Body of pancreas (tissue), 4 donors: ENCODE measurements around the gene TDP2. TPM values are rescaled to one million over a fixed set of nuclear protein-coding genes. Genes with fewer than 3 reads are reported as not detected.
"Not testable (repeated sequence)": the region's sequence is repeated elsewhere in the genome, so short reads cannot be mapped to it uniquely, and the experiment has no call there.

Experiments
- ATAC-seq: fragments of 150-250 bp; one replicate; pipeline ENCODE4 v1.9.1; 2016
- DNase-seq, 4 donors: peaks; one replicate each; pipeline ENCODE4 v3.0.0-alpha.2; 2019
- H3K27ac ChIP-seq, 4 donors: fragments of 200-600 bp; sonication (generic); 1 replicate in 3 of 4; 2 replicates in 1 of 4; pipeline versions ENCODE4 v1.5.1 to v1.6.1; 2016 to 2019; ENCODE audit warnings: mild to moderate bottlenecking in 1 of 4, mixed read lengths in 1 of 4, moderate library complexity in 1 of 4
- H3K27me3 ChIP-seq, 2 donors: fragments of 200-600 bp; sonication (generic); one replicate each; pipeline ENCODE4 v1.6.0; 2016; ENCODE audit warnings: mild to moderate bottlenecking in 1 of 2
- H3K36me3 ChIP-seq, 2 donors: fragments of 200-600 bp; sonication (generic); replicated peaks in 1 of 2; 2 replicates each; pipeline ENCODE4 v1.5.1; 2016; ENCODE audit warnings: low read depth in 2 of 2; ENCODE audit not compliant: insufficient read depth in 1 of 2
- H3K4me1 ChIP-seq: fragments of 200-600 bp; sonication (generic); one replicate; pipeline ENCODE4 v1.6.0; 2016
- H3K4me3 ChIP-seq, 2 donors: fragments of 200-600 bp; sonication (generic); 1 replicate in 1 of 2; 2 replicates in 1 of 2; pipeline ENCODE4 v1.5.1; 2016 to 2019
- H3K9me3 ChIP-seq, 3 donors: fragments of 200-600 bp; sonication (generic); 1 replicate in 2 of 3; 2 replicates in 1 of 3; pipeline ENCODE4 v1.5.1; 2016
- CTCF ChIP-seq, 7 experiments: fragments of 450-650 bp in 4 of 7; fragments of 200-600 bp in 3 of 7; sonication (generic) in 3 of 7; IDR thresholded peaks; one replicate each; pipeline ENCODE4 v1.5.1; 2016 to 2019; ENCODE audit warnings: antibody characterized with exemption in 7 of 7
- POLR2A ChIP-seq, 3 donors: fragments of 450-650 bp; IDR thresholded peaks; one replicate each; pipeline ENCODE4 v1.6.1; 2016; ENCODE audit warnings: antibody characterized with exemption in 3 of 3, mild to moderate bottlenecking in 2 of 3
- WGBS, 2 donors: methylation state at CpG; one replicate each; pipeline ENCODE4 v1.1.5; 2017; 5-methylcytosine and 5-hydroxymethylcytosine counted together
- intact Hi-C: fragments of 100-400 bp; cut with DNase I; formaldehyde crosslinking; loops from one replicate; pipeline ENCODE4 v1.15.1; 2023
- total RNA-seq, 2 donors: library from RNA; depleted of rRNA; stranded (reverse); fragments of >200 nt; gene quantifications; one replicate each; pipeline ENCODE4 v1.1.0, GENCODE V29; 2016

Gene TDP2
- total RNA-seq, 2 donors from 2014 or later = 21.0 to 25.1 TPM

- 68 to 87% methylated on average over 12 of the region's 12 CpGs for WGBS, 2 donors
- Histone ChIP-seq H3K27ac (peak overlapping the region in 1 of 4 donors; percentile 28), H3K27me3 (no peaks in the 10 kb centered on the region), H3K4me3 (no peak overlapping the region), H3K4me1 (peaks cover 6% of the 10 kb centered on the region), H3K36me3 (peaks cover 0 to 2% of the 10 kb centered on the region in 2 donors), H3K9me3 (no peaks in the 10 kb centered on the region)
- no peak for DNase-seq
- intact Hi-C loops = no loop called here
- ATAC-seq = no peak
- TF ChIP-seq POLR2A (IDR thresholded peaks at IDR 0.05) (no peak), CTCF (IDR thresholded peaks at IDR 0.05) (no peak)
Measured at GRCh38 chr6:24683297-24684296, 16.9 kb upstream of the TDP2 start.

- H3K27me3 ChIP-seq = no peaks in the 10 kb centered on the region
- no peaks in the 10 kb centered on the region for H3K36me3 ChIP-seq
- H3K9me3 ChIP-seq = no peaks in the 10 kb centered on the region
- intact Hi-C loops = no loop called here
- TF ChIP-seq POLR2A (IDR thresholded peaks at IDR 0.05) (no peak), CTCF (IDR thresholded peaks at IDR 0.05) (no peak)
- whole genome bisulfite sequencing, 2 donors = 67 to 80% methylated on average over 7 of the region's 7 CpGs
- H3K4me1 ChIP-seq = peaks cover 12% of the 10 kb centered on the region
- ATAC-seq (no peak), DNase-seq (no peak)
- no peak overlapping the region for H3K27ac ChIP-seq
- no peak overlapping the region for H3K4me3 ChIP-seq
Measured at GRCh38 chr6:24680582-24680981, 13.9 kb upstream of the TDP2 start.

- H3K36me3 ChIP-seq, H3K4me3 ChIP-seq, DNase-seq, H3K27me3 ChIP-seq, ATAC-seq, intact Hi-C loops, H3K9me3 ChIP-seq: not testable (repeated sequence)
- Histone ChIP-seq H3K4me1 (peaks cover 12% of the 10 kb centered on the region), H3K27ac (peak overlapping the region in 1 of 4 donors; percentile 28)
- 41 to 44% methylated on average over 9 to 11 of the region's 11 CpGs for WGBS, 2 donors
Measured at GRCh38 chr6:24678792-24679352, 12.2 kb upstream of the TDP2 start.

GRCh38 chr6:24673625-24674024 lies 6.9 kb upstream of the TDP2 start:
- intact Hi-C loops = no loop called here
- Histone ChIP-seq H3K36me3 (no peaks in the 10 kb centered on the region), H3K4me3 (no peak overlapping the region), H3K27me3 (no peaks in the 10 kb centered on the region), H3K27ac (no peak overlapping the region), H3K4me1 (peaks cover 8% of the 10 kb centered on the region), H3K9me3 (no peaks in the 10 kb centered on the region)
- no peak for DNase-seq
- WGBS, 2 donors = 82% methylated on average over 2 of the region's 2 CpGs
- TF ChIP-seq POLR2A (IDR thresholded peaks at IDR 0.05) = no peak
- no peak for TF ChIP-seq CTCF (IDR thresholded peaks at IDR 0.05)
- ATAC-seq = no peak

- Histone ChIP-seq H3K4me3 (no peak overlapping the region), H3K4me1 (peaks cover 10% of the 10 kb centered on the region), H3K27me3 (no peaks in the 10 kb centered on the region), H3K27ac (no peak overlapping the region), H3K36me3 (no peaks in the 10 kb centered on the region), H3K9me3 (no peaks in the 10 kb centered on the region)
- intact Hi-C loops = no loop called here
- TF ChIP-seq CTCF (IDR thresholded peaks at IDR 0.05) (no peak), POLR2A (IDR thresholded peaks at IDR 0.05) (no peak)
- DNase-seq (no peak), ATAC-seq (no peak)
- 55 to 70% methylated on average over 6 of the region's 6 CpGs for WGBS, 2 donors
Measured at GRCh38 chr6:24672620-24673182, 6.0 kb upstream of the TDP2 start.

- peaks cover 14% of the 10 kb centered on the region for H3K4me1 ChIP-seq
- 95% methylated on average over 4 of the region's 4 CpGs for WGBS, 2 donors
- H3K27me3 ChIP-seq, H3K4me3 ChIP-seq, ATAC-seq, DNase-seq, intact Hi-C loops, H3K9me3 ChIP-seq, H3K27ac ChIP-seq, H3K36me3 ChIP-seq: not testable (repeated sequence)
Measured at GRCh38 chr6:24671077-24671476, 4.4 kb upstream of the TDP2 start.

GRCh38 chr6:24670492-24670891 lies 3.8 kb upstream of the TDP2 start:
- ATAC-seq, H3K36me3 ChIP-seq, H3K27me3 ChIP-seq, H3K4me3 ChIP-seq, H3K27ac ChIP-seq, intact Hi-C loops, DNase-seq, H3K9me3 ChIP-seq: not testable (repeated sequence)
- H3K4me1 ChIP-seq = peaks cover 20% of the 10 kb centered on the region
